ENCODE measurements around the gene GDAP1L1.

Gene GDAP1L1

GRCh38 chr20:44247131-44247571 is at the start of gene GDAP1L1:
Gene GDAP1L1 (plus strand): TSS chr20:44247308. CDS start chr20:44247335, 27 bp downstream.
- DNase-seq: peak; percentile 3 to 91 (median 64)
- intact Hi-C loops (cut with DNase I): no loop called here

DNA sequence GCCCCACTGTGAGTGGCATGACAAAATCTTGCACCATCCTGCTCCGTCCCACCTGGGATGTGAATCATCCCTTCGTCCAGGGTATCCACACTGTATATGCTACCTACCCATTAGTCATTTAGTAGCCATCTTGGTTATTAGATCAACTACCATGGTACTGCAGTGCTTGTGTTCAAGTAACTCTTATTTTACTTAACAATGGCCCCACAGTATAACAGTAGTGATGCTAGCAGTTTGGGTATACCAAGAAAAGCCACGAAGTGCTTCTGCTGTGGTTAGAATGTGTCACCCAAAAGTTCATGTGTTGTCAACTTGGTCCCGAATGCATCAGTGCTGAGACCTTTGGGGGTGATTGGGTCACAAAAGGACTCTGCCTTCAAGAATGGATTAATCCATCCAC is 48.2 kb upstream of the GDAP1L1 start:
- DNase-seq: no peak
- intact Hi-C loops (cut with DNase I): no loop called here

DNA sequence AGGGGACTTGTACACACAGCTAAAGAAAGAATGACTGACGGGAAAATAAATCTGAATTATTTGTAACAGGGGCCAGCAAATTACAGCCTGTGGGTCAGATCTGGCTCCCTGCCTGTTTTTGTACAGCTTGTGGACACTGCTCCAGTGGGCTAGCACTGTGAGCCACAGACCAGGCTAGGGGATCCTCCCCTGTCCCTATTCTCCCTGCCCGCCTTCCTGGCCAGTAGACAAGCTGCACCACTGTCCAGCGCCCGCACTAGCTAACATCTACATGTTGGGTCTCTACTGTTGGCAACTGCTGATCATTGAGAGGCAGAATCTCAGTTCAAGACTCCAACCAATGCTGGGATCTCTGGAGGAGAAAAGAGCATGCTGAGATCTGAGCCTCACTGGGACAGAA is 47.2 kb upstream of the GDAP1L1 start:
- peak in 1 of 42 donors; percentile 29 for DNase-seq
- intact Hi-C loops (cut with DNase I): no loop called here

DNA sequence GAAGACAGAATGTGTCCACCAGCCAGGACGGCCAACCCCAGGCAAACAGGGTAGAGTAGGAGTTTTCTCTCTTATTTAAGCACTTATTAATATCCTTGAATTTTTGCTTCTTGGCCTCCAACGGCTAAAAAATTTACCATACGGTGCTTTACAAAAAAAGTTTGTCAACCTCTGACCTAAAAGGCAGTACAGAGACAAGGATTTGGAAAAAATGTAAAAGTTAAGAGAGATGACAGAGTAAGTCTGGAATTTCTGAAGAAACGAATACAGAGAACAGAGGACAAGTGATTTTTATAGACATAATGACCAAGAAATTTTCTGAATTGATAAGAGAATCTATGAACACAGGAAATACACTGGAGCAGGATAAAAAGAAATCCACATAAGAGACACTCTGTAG is 46.7 kb upstream of the GDAP1L1 start:
- intact Hi-C loops (cut with DNase I): no loop called here
- DNase-seq: no peak

GRCh38 chr20:44200983-44201382 is 46.1 kb upstream of the GDAP1L1 start:
- intact Hi-C loops (cut with DNase I): no loop called here

GRCh38 chr20:44203161-44203560 is 43.9 kb upstream of the GDAP1L1 start:
- no peak for DNase-seq
- intact Hi-C loops (cut with DNase I): no loop called here

More at GRCh38 chr20:44200983-44201382, 46.1 kb upstream of the GDAP1L1 start:
- no peak for DNase-seq

DNA sequence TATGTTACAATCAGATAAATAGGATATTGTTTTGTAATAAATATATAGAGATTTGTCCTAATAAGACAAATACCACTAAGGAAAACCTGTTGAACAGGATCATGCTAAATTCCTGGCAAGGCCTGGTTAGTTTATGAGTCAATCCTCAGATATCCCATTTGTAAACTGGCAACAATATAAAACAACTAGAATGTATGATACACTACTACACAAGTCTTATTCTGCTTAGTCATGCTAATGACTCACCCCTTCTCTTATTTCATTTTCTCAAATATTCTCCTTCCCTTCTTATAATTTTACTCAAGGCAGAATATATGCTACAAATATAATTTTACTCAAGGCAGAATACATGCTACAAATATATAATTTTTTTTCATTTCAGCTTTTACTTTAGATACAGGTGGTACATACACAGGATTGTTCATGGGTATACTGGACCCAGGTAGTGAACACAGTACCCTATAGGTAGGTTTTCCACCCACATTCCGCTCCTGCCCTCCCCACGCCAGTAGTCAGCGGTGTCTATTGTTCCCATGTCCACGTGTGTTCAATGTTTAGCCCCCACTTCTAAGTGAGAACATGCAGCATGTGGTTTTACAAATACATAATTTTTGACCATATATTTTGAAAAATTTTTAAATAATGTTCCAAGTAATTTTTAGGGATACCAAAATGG is 42.8 kb upstream of the GDAP1L1 start:
- intact Hi-C loops (cut with DNase I): no loop called here
- no peak for DNase-seq

DNA sequence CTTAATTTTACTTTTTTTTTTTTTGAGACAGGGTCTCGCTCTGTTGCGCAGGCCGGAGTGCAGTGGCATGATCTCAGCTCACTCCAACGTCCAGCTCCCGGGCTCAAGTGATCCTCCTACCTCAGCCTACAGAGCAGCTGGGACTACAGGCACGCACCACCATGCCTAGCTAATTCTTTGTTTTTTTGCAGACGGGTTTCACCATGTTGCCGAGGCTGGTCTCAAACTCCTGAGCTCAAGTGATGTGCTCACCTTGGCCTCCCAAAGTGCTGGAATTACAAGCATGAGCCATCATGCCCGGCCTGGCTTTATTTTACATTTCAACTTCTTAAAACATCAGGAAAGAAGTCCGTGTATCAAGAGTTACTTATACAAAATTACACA is 42.3 kb upstream of the GDAP1L1 start:
- intact Hi-C loops (cut with DNase I): no loop called here
- peak in 1 of 42 donors; percentile 35 for DNase-seq

- intact Hi-C loops (cut with DNase I): no loop called here
- no peak for DNase-seq
Measured at GRCh38 chr20:44206132-44206531, 41.0 kb upstream of the GDAP1L1 start.

DNA sequence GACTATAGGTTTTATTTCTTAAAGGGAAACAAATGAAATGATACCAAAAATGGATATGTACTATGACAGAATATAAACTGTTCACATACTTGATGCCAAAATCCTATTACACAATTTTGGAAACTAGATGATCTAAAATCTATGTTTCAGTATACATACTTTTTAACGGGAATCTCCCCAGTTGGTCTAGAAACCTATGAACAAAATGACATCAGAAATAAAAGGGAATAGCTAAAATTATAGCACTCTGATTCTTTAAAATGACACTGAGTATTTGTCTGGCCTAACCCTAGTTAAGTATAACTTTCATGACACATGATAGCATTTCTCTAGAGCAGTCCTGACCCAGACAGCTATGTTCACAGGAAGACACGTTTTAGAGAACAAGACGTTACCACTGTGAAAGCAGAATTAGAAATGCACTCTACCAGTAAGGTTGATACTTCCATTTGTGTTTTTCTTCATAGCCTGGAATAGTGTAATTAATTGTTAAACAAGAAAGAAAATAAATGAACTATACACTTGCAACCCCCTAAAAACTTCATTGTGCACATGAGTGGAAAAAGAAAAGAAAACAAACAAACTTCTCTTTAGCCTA is 39.9 kb upstream of the GDAP1L1 start:
- intact Hi-C loops (cut with DNase I): no loop called here

GRCh38 chr20:44208165-44208564 is 38.9 kb upstream of the GDAP1L1 start:
- intact Hi-C loops (cut with DNase I): no loop called here
- DNase-seq: no peak

More for the DNA sequence above, 39.9 kb upstream of the GDAP1L1 start:
- DNase-seq: no peak

DNA sequence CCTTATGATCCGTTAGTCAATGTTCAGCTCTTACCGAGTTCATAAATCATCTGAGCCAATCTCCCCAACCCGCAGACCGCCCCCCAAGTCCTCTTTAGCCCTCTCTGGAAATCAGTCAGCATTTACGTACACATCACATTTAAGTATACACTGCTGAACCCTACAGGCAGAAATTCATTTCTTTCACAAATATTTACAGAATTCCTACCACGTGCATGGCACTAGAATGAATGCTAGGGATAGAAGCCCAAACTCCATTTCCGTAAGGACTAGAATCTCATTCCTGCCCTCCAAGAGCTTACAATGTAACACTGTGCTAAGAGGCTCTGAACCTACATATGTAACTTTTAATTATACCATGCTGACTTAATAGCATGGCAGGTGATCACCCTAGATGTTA is 38.3 kb upstream of the GDAP1L1 start:
- intact Hi-C loops (cut with DNase I): no loop called here
- no peak for DNase-seq

- DNase-seq: peak in 13 of 42 donors; percentile 7 to 66 (median 20)
- intact Hi-C loops (cut with DNase I): loop anchor here (2.0 to 10.0 kb wide), 2 partner anchors 101 to 395 kb away; partner anchors contain the start of gene FITM2
Measured at GRCh38 chr20:44209686-44210405, 37.3 kb upstream of the GDAP1L1 start.

- DNase-seq: peak; percentile 95 to 99 (median 97)
- intact Hi-C loops (cut with DNase I): loop anchor here (2.0 to 10.0 kb wide), 2 partner anchors 100 to 394 kb away; partner anchors contain the start of gene FITM2
Measured at GRCh38 chr20:44210406-44211176, 36.5 kb upstream of the GDAP1L1 start, which contains the start of gene OSER1. Gene OSER1 (minus strand): TSS chr20:44210771. CDS start chr20:44206957, 3,814 bp downstream.

GRCh38 chr20:44211177-44212039 is 35.7 kb upstream of the GDAP1L1 start:
- intact Hi-C loops (cut with DNase I): loop anchor here (2.0 to 10.0 kb wide), 2 partner anchors 99 to 393 kb away; partner anchors contain the start of gene FITM2

GRCh38 chr20:44212792-44213191 is 34.3 kb upstream of the GDAP1L1 start:
- intact Hi-C loops (cut with DNase I): loop anchor here (10.0 kb wide), 1 partner anchor 392 kb away; no protein-coding TSS in a partner anchor
- DNase-seq: peak in 4 of 42 donors; percentile 22 to 44 (median 32)

More at GRCh38 chr20:44211177-44212039, 35.7 kb upstream of the GDAP1L1 start:
- DNase-seq: peak in 40 of 42 donors; percentile 14 to 79 (median 46)

DNA sequence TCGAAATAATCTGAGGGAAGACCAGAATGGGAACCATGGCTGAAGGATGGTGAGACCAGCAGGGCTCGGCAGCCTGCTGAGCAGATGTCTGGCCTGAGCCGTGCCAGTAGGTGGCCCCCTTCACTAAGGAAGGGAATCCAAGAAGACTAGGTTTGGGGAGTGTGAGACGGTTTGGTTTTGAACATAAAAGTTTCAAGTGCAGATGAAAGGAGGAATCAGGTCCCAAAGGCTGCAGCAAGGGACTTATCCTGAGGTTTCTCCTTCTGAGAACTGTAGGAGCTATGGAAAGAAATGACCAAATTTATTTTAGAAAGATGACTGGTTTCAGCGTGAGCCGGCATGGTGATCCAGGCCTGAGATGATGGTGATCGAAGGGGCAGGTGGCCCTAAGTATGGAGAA is 32.0 kb upstream of the GDAP1L1 start:
- intact Hi-C loops (cut with DNase I): loop anchor here (10.0 kb wide), 1 partner anchor 390 kb away; no protein-coding TSS in a partner anchor
- DNase-seq: peak; percentile 48 to 88 (median 76)

Measured in head of caudate nucleus (tissue), 42 donors.